DOHH2 (cell line): ENCODE data around the gene MAN2A1.

Experiments used
- CTCF ChIP-seq: fragments of 200-600 bp; sonication (generic); IDR thresholded peaks from one replicate; pipeline ENCODE4 v1.5.1; 2014; ENCODE audit warnings: antibody characterized with exemption, mild to moderate bottlenecking, low read depth, low read length; ENCODE audit not compliant: poor library complexity, severe bottlenecking
- EZH2phosphoT487 ChIP-seq: fragments of 200-600 bp; sonication (generic); IDR thresholded peaks from 2 replicates; pipeline ENCODE4 v1.6.1; 2017; ENCODE audit warnings: borderline replicate concordance, mild to moderate bottlenecking, antibody characterized with exemption, low read length, moderate library complexity, mixed read lengths

GRCh38 chr5:109682383-109682782, 7.3 kb upstream of the MAN2A1 start:
- TF ChIP-seq CTCF: no peak
- TF ChIP-seq EZH2phosphoT487: no peak
